GM12872 (cell line): ENCODE measurements around the gene GUK1.

ENCODE experiments used
- CTCF ChIP-seq: IDR thresholded peaks from 3 replicates; pipeline ENCODE4 v1.5.1; 2011; ENCODE audit warnings: low read depth, mild to moderate bottlenecking, low read length, moderate library complexity; ENCODE audit not compliant: insufficient read depth

GUK1 gene

GRCh38 chr1:228123505-228123904 is 16.6 kb upstream of the GUK1 start:
- TF ChIP-seq CTCF, result no peak

GRCh38 chr1:228125185-228125584 is 14.9 kb upstream of the GUK1 start:
- TF ChIP-seq CTCF, result no peak

- TF ChIP-seq CTCF, result no peak
These were observed 8.3 kb upstream of the GUK1 start for GRCh38 chr1:228131766-228132165.

GRCh38 chr1:228134591-228134990 is 5.5 kb upstream of the GUK1 start:
- no peak for TF ChIP-seq CTCF

- no peak for TF ChIP-seq CTCF
These were observed 3.2 kb upstream of the GUK1 start for GRCh38 chr1:228136901-228137300.

- no peak for TF ChIP-seq CTCF
These were observed 611 bp upstream of the GUK1 start for GRCh38 chr1:228139406-228139930.

GRCh38 chr1:228140724-228141225 is 696 bp downstream of the GUK1 start:
- TF ChIP-seq CTCF, result no peak
